ENCODE data around the gene KRT5. TPM values are rescaled to one million over a fixed set of nuclear protein-coding genes. Genes with fewer than 3 reads are reported as not detected.

KRT5 gene
- total RNA-seq, 4 donors from 2014 or later = 0.33 to 1.3 (median 0.88) TPM; not detected in 1

- TF ChIP-seq CTCF (IDR thresholded peaks at IDR 0.05; ENCODE audit: low read depth) = no peak
Measured at GRCh38 chr12:52518574-52519386, 1.4 kb downstream of the KRT5 start.

- TF ChIP-seq CTCF (IDR thresholded peaks at IDR 0.05; ENCODE audit: low read depth) = no peak
Measured at GRCh38 chr12:52517888-52518287, 2.3 kb downstream of the KRT5 start.

- no peak for TF ChIP-seq CTCF (IDR thresholded peaks at IDR 0.05; ENCODE audit: low read depth)
Measured at GRCh38 chr12:52517005-52517835, 3.0 kb downstream of the KRT5 start.

GRCh38 chr12:52515927-52516831, 4.0 kb downstream of the KRT5 start:
- TF ChIP-seq CTCF (IDR thresholded peaks at IDR 0.05; ENCODE audit: low read depth) = no peak

GRCh38 chr12:52515319-52515646, 4.9 kb downstream of the KRT5 start:
- no peak for TF ChIP-seq CTCF (IDR thresholded peaks at IDR 0.05; ENCODE audit: low read depth)

- no peak for TF ChIP-seq CTCF (IDR thresholded peaks at IDR 0.05; ENCODE audit: low read depth)
Measured at GRCh38 chr12:52514471-52515318, 5.5 kb downstream of the KRT5 start.

Measured in subcutaneous adipose tissue (tissue), 4 donors.